Keratinocyte (primary cell): ENCODE results near the gene TNNC1. TPM values are rescaled to one million over a fixed set of nuclear protein-coding genes. Genes with fewer than 3 reads are reported as not detected.
A peak's percentile ranks its signal among the peaks of the same experiment; 100 is the strongest.

Source experiments
- DNase-seq: peaks from one replicate; pipeline ENCODE4 v3.0.0-alpha.2; 2011; ENCODE audit warnings: low read depth, missing footprints, low spot score
- FAIRE-seq: peaks from 2 replicates; lab custom pipeline; 2011; peaks lifted over from hg19 to GRCh38; lab: Jason Lieb, UNC
- H2AFZ ChIP-seq: 2 replicates; pipeline ENCODE4 v1.6.0; 2012; ENCODE audit warnings: low read length, control low read depth, inconsistent platforms; ENCODE audit not compliant: control insufficient read depth
- H3K27ac ChIP-seq: 2 replicates; pipeline ENCODE4 v1.5.1; 2011; ENCODE audit warnings: low read length; ENCODE audit not compliant: control insufficient read depth, insufficient read depth
- H3K27me3 ChIP-seq: 3 replicates; pipeline ENCODE4 v1.6.0; 2011; ENCODE audit warnings: low read length; ENCODE audit not compliant: control insufficient read depth, insufficient read depth; ENCODE audit errors: extremely low read depth
- H3K36me3 ChIP-seq, 2 experiments: 2 replicates in 1 of 2; 3 replicates in 1 of 2; pipeline ENCODE4 v1.5.1; 2011; ENCODE audit warnings: low read length in 2 of 2, mild to moderate bottlenecking in 1 of 2; ENCODE audit not compliant: control insufficient read depth in 2 of 2, insufficient read depth in 2 of 2; ENCODE audit errors: extremely low read depth in 1 of 2
- H3K4me1 ChIP-seq: 3 replicates; pipeline ENCODE4 v1.5.1; 2011; ENCODE audit warnings: low read length; ENCODE audit not compliant: control insufficient read depth, insufficient read depth; ENCODE audit errors: extremely low read depth
- H3K4me2 ChIP-seq: 3 replicates; pipeline ENCODE4 v1.6.0; 2011; ENCODE audit warnings: low read depth, low read length; ENCODE audit not compliant: control insufficient read depth, insufficient read depth; ENCODE audit errors: extremely low read depth
- H3K4me3 ChIP-seq, 3 experiments: fragments of 200-600 bp in 1 of 3; sonication (generic) in 1 of 3; 2 replicates in 2 of 3; 3 replicates in 1 of 3; pipeline ENCODE4 v1.5.1; 2011 to 2016; ENCODE audit warnings: low read length in 3 of 3, mild to moderate bottlenecking in 3 of 3, control low read depth in 2 of 3, inconsistent platforms in 1 of 3, low read depth in 1 of 3, mixed read lengths in 1 of 3, mixed run types in 1 of 3, moderate library complexity in 1 of 3; ENCODE audit not compliant: control insufficient read depth in 2 of 3, insufficient read depth in 2 of 3; ENCODE audit errors: extremely low read depth in 1 of 3
- H3K79me2 ChIP-seq: 2 replicates; pipeline ENCODE4 v1.6.0; 2012; ENCODE audit warnings: low read length; ENCODE audit not compliant: control insufficient read depth, insufficient read depth
- H3K9ac ChIP-seq: 3 replicates; pipeline ENCODE4 v1.6.0; 2011; ENCODE audit warnings: low read length; ENCODE audit not compliant: control insufficient read depth, insufficient read depth; ENCODE audit errors: extremely low read depth
- H3K9me1 ChIP-seq: 3 replicates; pipeline ENCODE4 v1.6.0; 2011; ENCODE audit warnings: low read length; ENCODE audit not compliant: control insufficient read depth, insufficient read depth; ENCODE audit errors: extremely low read depth
- H3K9me3 ChIP-seq: 2 replicates; pipeline ENCODE4 v1.5.1; 2012; ENCODE audit warnings: low read depth, low read length; ENCODE audit not compliant: control insufficient read depth
- H4K20me1 ChIP-seq: 3 replicates; pipeline ENCODE4 v1.6.0; 2011; ENCODE audit warnings: low read length; ENCODE audit not compliant: control insufficient read depth, insufficient read depth; ENCODE audit errors: extremely low read depth
- EZH2 ChIP-seq: IDR thresholded peaks from one replicate; pipeline ENCODE4 v1.6.1; 2012; ENCODE audit warnings: inconsistent platforms, mild to moderate bottlenecking, low read length, moderate library complexity
- dilution Hi-C: fragments of 300-500 bp; cut with MboI; formaldehyde crosslinking; loops from one replicate; pipeline ENCODE4 v1.7.0; 2020; ENCODE audit warnings: low sequenced_read_pairs; ENCODE audit not compliant: extremely low pct_ligation_motif_present
- polyA plus RNA-seq, 5 experiments: library from polyadenylated mRNA; depleted of rRNA in 3 of 5; stranded (reverse) in 3 of 5; stranded (forward) in 1 of 5; unstranded in 1 of 5; fragments of >200 nt; gene quantifications; 1 replicate in 1 of 5; 2 replicates in 3 of 5; 3 replicates in 1 of 5; pipeline versions ENCODE4 v1.2.1 to v1.2.3, GENCODE V29; 2011 to 2012; ENCODE audit warnings: missing spikeins in 2 of 5, low read depth in 1 of 5, low replicate concordance in 1 of 5
- TF ChIP-seq, protein P1 (sequence below), 3 experiments: IDR thresholded peaks in 1 of 3; conservative IDR thresholded peaks in 1 of 3; optimal IDR thresholded peaks in 1 of 3; 2 replicates in 2 of 3; 3 replicates in 1 of 3; pipeline versions ENCODE3 to v1.5.1; 2011; ENCODE audit warnings: low read length in 3 of 3, mild to moderate bottlenecking in 3 of 3, moderate library complexity in 2 of 3, control low read depth in 1 of 3, inconsistent platforms in 1 of 3; ENCODE audit not compliant: insufficient read depth in 2 of 3; ENCODE audit errors: extremely low read depth in 1 of 3

Gene TNNC1
- polyA plus RNA-seq, 1 donor (not counting 4 experiments of a cell fraction or from before 2014, with no cell fraction given): 0.33 TPM

GRCh38 chr3:52456169-52456799 lies 2.4 kb upstream of the TNNC1 start:
- Histone ChIP-seq H3K36me3 (peaks cover 10 to 23% of the 10 kb centered on the region in 2 experiments), H2AFZ (no peak overlapping the region), H3K4me2 (peak overlapping the region; percentile 86), H3K9ac (peak overlapping the region; percentile 84), H3K9me3 (no peaks in the 10 kb centered on the region), H3K4me1 (peaks cover 36% of the 10 kb centered on the region), H4K20me1 (peaks cover 15% of the 10 kb centered on the region), H3K27ac (peak overlapping the region; percentile 44), H3K27me3 (no peaks in the 10 kb centered on the region), H3K79me2 (peaks cover 42% of the 10 kb centered on the region), H3K9me1 (no peaks in the 10 kb centered on the region), H3K4me3 (peak overlapping the region; percentile 70 to 76 (median 72))
- no peak for TF ChIP-seq EZH2
- TF ChIP-seq, protein P1, sequence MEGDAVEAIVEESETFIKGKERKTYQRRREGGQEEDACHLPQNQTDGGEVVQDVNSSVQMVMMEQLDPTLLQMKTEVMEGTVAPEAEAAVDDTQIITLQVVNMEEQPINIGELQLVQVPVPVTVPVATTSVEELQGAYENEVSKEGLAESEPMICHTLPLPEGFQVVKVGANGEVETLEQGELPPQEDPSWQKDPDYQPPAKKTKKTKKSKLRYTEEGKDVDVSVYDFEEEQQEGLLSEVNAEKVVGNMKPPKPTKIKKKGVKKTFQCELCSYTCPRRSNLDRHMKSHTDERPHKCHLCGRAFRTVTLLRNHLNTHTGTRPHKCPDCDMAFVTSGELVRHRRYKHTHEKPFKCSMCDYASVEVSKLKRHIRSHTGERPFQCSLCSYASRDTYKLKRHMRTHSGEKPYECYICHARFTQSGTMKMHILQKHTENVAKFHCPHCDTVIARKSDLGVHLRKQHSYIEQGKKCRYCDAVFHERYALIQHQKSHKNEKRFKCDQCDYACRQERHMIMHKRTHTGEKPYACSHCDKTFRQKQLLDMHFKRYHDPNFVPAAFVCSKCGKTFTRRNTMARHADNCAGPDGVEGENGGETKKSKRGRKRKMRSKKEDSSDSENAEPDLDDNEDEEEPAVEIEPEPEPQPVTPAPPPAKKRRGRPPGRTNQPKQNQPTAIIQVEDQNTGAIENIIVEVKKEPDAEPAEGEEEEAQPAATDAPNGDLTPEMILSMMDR (optimal IDR thresholded peaks at IDR 0.05 in 1 of 3, IDR thresholded peaks at IDR 0.05 in 1 of 3, conservative IDR thresholded peaks at IDR 0.05 in 1 of 3; ENCODE audit: extremely low read depth in 1 of 3, insufficient read depth in 2 of 3, low read length in 3 of 3): no peak
- dilution Hi-C loops: no loop called here
- FAIRE-seq (peak; percentile 46), DNase-seq (no peak)

DNA sequence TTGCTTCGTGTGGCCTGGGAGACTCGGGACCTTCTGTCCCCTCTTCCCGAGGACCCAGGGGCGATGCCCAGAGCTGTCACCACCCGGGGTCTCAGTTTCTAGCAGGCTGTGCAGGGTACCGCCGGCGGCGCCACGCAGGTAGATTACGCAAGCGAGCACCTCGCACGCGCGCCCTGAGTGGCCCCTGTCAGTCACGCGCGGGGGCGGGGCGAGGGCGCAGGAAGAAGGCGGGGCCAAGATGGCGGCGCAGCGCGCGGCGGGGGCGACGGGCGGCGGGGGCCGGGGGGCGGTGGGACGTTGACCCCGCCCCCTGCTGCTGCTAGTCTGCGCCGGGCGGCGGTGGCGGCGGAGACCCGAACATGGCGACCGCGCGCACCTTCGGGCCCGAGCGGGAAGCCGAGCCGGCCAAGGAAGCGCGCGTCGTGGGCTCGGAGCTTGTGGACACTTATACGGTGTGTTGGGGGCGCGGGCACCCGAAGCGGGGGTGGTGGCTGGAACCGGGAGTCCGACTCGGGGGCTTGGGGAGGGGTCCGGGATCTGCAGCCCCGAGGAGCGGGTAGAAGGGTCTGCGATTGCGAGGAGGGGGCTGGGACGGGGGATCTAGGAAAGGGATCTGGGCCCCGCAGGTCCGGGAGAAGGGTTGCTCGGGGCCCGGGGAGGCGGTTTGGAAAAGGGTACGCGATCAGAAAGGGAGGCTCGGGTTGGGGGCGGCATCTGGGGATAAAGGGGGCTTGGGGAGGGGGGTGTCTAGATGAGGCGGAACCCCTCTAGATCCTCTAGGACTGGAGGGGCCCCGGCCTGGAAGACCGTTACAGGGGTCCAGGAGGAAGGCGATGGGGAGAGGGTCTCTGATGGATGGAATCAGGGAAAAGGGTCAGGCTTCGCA lies 1.7 kb upstream of the TNNC1 start, which contains the start of gene NISCH:
TSS of gene NISCH (plus strand) at position 322 of the 886 bp plus-strand sequence. CDS start at position 360, 38 bp downstream.
- DNase-seq: no peak

More for the DNA sequence above, 1.7 kb upstream of the TNNC1 start, which contains the start of gene NISCH:
- peak; percentile 44 for FAIRE-seq
- dilution Hi-C loops: no loop called here
- Histone ChIP-seq H3K79me2 (peaks cover 36% of the 10 kb centered on the region), H3K9me1 (no peaks in the 10 kb centered on the region), H3K9me3 (no peaks in the 10 kb centered on the region), H3K9ac (peak within 1 kb of the TSS; percentile 84), H3K4me3 (peak within 1 kb of the TSS; percentile 70 to 76 (median 72)), H3K4me1 (peaks cover 36% of the 10 kb centered on the region), H3K36me3 (peaks cover 10 to 17% of the 10 kb centered on the region in 2 experiments), H3K27me3 (no peaks in the 10 kb centered on the region), H2AFZ (peak within 1 kb of the TSS; percentile 69), H3K27ac (peak within 1 kb of the TSS; percentile 50), H4K20me1 (peaks cover 15% of the 10 kb centered on the region), H3K4me2 (peak within 1 kb of the TSS; percentile 86)
- TF ChIP-seq EZH2: no peak
- TF ChIP-seq, protein P1 (optimal IDR thresholded peaks at IDR 0.05 in 1 of 3, IDR thresholded peaks at IDR 0.05 in 1 of 3, conservative IDR thresholded peaks at IDR 0.05 in 1 of 3; ENCODE audit: extremely low read depth in 1 of 3, insufficient read depth in 2 of 3, low read length in 3 of 3): no peak
